Natural killer cell (primary cell): ENCODE results near the gene GRM8. TPM values are rescaled to one million over a fixed set of nuclear protein-coding genes. Genes with fewer than 3 reads are reported as not detected.

ENCODE experiments used
- ATAC-seq, 3 donors: fragments of 150-1000 bp in 2 of 3; fragments of 200-7000 bp in 1 of 3; cut with Tn5 transposase; 1 replicate in 1 of 3; 2 replicates in 2 of 3; pipeline ENCODE4 v1.10.0; 2021; ENCODE audit warnings: mild to moderate bottlenecking in 2 of 3, moderate library complexity in 2 of 3
- DNase-seq, 2 donors: peaks; one replicate each; pipeline versions ENCODE4 v3.0.0 to v3.0.0-alpha.2; 2013 to 2021; ENCODE audit warnings: mixed read lengths in 1 of 2
- H3K27ac ChIP-seq: one replicate; pipeline ENCODE4 v1.5.1; 2013; ENCODE audit warnings: mild to moderate bottlenecking, low read length
- H3K27me3 ChIP-seq: one replicate; pipeline ENCODE4 v1.6.1; 2013; ENCODE audit warnings: low read length; ENCODE audit not compliant: control insufficient read depth, insufficient read depth
- H3K36me3 ChIP-seq: one replicate; pipeline ENCODE4 v1.6.1; 2013; ENCODE audit warnings: low read length; ENCODE audit not compliant: control insufficient read depth, insufficient read depth
- H3K4me1 ChIP-seq: one replicate; pipeline ENCODE4 v1.6.1; 2013; ENCODE audit warnings: low read length; ENCODE audit not compliant: control insufficient read depth, insufficient read depth
- H3K4me3 ChIP-seq: one replicate; pipeline ENCODE4 v1.5.1; 2013; ENCODE audit warnings: low read length
- H3K9me3 ChIP-seq: one replicate; pipeline ENCODE4 v1.6.1; 2013; ENCODE audit warnings: low read length; ENCODE audit not compliant: control insufficient read depth, insufficient read depth
- H3K27ac Mint-ChIP-seq, 2 donors: one replicate each; pipeline ENCODE4 v1.8.0; 2022; ENCODE audit warnings: mild to moderate bottlenecking in 2 of 2, mixed read lengths in 2 of 2, moderate library complexity in 1 of 2
- H3K27me3 Mint-ChIP-seq, 2 donors: one replicate each; pipeline ENCODE4 v1.8.0; 2022; ENCODE audit warnings: low read depth in 2 of 2, mixed read lengths in 2 of 2
- H3K36me3 Mint-ChIP-seq: one replicate; pipeline ENCODE4 v1.8.0; 2022; ENCODE audit warnings: mixed read lengths
- H3K4me1 Mint-ChIP-seq, 2 donors: one replicate each; pipeline ENCODE4 v1.8.0; 2022; ENCODE audit warnings: mixed read lengths in 2 of 2
- H3K4me3 Mint-ChIP-seq: one replicate; pipeline ENCODE4 v1.8.0; 2022; ENCODE audit warnings: mild to moderate bottlenecking, moderate library complexity, mixed read lengths
- H3K9me3 Mint-ChIP-seq, 2 donors: one replicate each; pipeline ENCODE4 v1.8.0; 2022; ENCODE audit warnings: mixed read lengths in 2 of 2
- WGBS: methylation state at CpG from one replicate; pipeline ENCODE4 v1.1.7; 2013; ENCODE audit warnings: missing lambda C conversion rate; ENCODE audit not compliant: insufficient coverage; 5-methylcytosine and 5-hydroxymethylcytosine counted together
- intact Hi-C: fragments of 100-400 bp; cut with micrococcal nuclease; formaldehyde crosslinking; loops from one replicate; pipeline ENCODE4 v1.14.2; 2022
- total RNA-seq, 4 donors: library from RNA; stranded (reverse); fragments of 120-200 nt in 1 of 4; gene quantifications; one replicate each; pipeline versions ENCODE4 v1.2.3 to v1.2.4, GENCODE V29; 2013 to 2022
- TF ChIP-seq, protein P1 (sequence below): fragments of 200-600 bp; IDR thresholded peaks from one replicate; pipeline ENCODE4 v1.8.0; 2022; ENCODE audit warnings: antibody characterized with exemption

GRM8 gene
- total RNA-seq, 3 donors from 2014 or later (not counting 1 experiment from before 2014, with no cell fraction given) = not detected

DNA sequence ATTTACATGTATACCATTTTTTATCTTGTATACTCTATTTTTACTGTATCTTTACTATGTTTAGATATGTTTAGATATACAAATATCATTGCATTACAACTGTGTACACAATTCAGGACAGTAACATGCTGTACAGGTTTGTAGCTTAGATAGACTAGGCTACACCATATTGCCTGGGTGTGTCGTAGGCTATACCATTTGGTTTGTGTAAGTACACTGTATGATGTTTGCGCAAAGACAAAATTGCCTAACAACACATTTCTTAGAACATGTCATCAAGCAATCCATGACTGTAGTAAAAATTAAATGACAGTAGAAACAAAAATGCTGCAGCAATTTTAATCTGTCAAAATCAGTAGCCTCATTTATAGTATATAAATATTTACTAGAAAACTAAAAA lies 812.2 kb downstream of the GRM8 start:
- Histone ChIP-seq H3K27me3 (no peaks in the 10 kb centered on the region), H3K9me3 (peaks cover 5% of the 10 kb centered on the region), H3K4me3 (no peak overlapping the region), H3K4me1 (no peaks in the 10 kb centered on the region), H3K27ac (no peak overlapping the region), H3K36me3 (no peaks in the 10 kb centered on the region)
- peaks cover 5 to 9% of the 10 kb centered on the region in 2 donors for H3K9me3 Mint-ChIP-seq
- no peaks in the 10 kb centered on the region for H3K27me3 Mint-ChIP-seq
- H3K27ac Mint-ChIP-seq = no peak overlapping the region
- H3K4me1 Mint-ChIP-seq = no peaks in the 10 kb centered on the region
- H3K36me3 Mint-ChIP-seq = no peaks in the 10 kb centered on the region
- 100% methylated on average over 1 of the region's 2 CpGs for WGBS
- intact Hi-C loops = no loop called here
- TF ChIP-seq, protein P1, sequence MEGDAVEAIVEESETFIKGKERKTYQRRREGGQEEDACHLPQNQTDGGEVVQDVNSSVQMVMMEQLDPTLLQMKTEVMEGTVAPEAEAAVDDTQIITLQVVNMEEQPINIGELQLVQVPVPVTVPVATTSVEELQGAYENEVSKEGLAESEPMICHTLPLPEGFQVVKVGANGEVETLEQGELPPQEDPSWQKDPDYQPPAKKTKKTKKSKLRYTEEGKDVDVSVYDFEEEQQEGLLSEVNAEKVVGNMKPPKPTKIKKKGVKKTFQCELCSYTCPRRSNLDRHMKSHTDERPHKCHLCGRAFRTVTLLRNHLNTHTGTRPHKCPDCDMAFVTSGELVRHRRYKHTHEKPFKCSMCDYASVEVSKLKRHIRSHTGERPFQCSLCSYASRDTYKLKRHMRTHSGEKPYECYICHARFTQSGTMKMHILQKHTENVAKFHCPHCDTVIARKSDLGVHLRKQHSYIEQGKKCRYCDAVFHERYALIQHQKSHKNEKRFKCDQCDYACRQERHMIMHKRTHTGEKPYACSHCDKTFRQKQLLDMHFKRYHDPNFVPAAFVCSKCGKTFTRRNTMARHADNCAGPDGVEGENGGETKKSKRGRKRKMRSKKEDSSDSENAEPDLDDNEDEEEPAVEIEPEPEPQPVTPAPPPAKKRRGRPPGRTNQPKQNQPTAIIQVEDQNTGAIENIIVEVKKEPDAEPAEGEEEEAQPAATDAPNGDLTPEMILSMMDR = no peak
- DNase-seq (no peak), ATAC-seq (no peak)
- H3K4me3 Mint-ChIP-seq = no peak overlapping the region

DNA sequence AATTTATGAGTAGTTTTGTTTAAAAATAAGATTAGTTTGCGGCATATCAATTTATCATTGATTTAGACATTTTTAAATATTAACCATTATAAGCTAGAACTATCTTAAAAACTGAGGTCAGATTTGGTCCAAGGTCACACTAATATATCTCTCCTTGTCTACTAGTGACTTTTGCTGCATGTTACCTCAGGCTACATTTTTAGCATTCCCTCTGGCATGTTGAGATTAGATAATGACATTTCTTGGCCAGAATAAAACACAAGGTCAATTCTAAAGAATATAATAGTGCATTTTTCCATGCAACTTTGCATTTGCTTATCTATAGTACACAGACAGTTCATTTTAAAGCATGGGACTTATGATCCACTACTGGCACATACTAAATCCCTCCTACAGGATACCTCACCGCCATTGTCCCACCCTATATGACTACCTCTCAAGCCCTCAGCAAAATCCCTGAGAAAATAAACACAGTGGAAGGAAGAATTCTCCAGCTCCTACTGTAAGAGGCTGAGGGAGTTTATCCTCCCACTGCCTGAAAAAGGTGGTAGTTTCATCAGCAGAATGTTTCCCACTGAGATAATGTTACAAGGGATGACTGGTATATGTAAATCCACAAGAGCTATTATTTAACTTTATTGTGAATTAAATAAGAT lies 816.4 kb downstream of the GRM8 start:
- Histone ChIP-seq H3K27ac (no peak overlapping the region), H3K4me3 (no peak overlapping the region), H3K36me3 (no peaks in the 10 kb centered on the region), H3K4me1 (no peaks in the 10 kb centered on the region), H3K9me3 (no peaks in the 10 kb centered on the region), H3K27me3 (no peaks in the 10 kb centered on the region)
- Mint-ChIP-seq H3K4me1 (no peaks in the 10 kb centered on the region), H3K27me3 (no peaks in the 10 kb centered on the region), H3K4me3 (no peak overlapping the region), H3K27ac (no peak overlapping the region), H3K9me3 (peaks cover 5 to 11% of the 10 kb centered on the region in 2 donors), H3K36me3 (no peaks in the 10 kb centered on the region)
- DNase-seq = no peak
- intact Hi-C loops = no loop called here
- ATAC-seq = no peak
- TF ChIP-seq, protein P1 = no peak
- WGBS = 38% methylated on average over 1 of the region's 2 CpGs

DNA sequence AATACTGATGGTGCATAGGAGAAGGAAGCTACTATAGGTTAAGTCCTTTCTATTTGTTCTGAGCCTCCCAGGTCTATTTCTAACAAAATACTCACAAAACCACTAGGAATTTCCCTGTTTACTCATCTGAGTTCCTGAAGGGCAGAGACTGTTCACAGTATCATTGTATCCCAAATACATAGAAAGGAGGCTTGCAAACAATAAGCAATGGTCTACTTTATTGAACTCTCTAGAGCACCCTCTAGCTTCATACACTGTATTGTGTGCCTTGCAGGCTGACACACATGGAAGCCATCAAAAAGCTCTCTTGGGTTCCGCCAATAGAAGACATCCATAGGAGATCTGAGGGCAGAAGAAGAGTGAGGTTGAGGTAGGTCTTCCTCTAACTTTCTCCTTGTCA lies 826.1 kb downstream of the GRM8 start:
- DNase-seq (no peak), ATAC-seq (no peak)
- TF ChIP-seq, protein P1 = no peak
- WGBS = no CpG with 5 or more reads among the region's 1 CpG
- H3K36me3 ChIP-seq = no peaks in the 10 kb centered on the region
- no peaks in the 10 kb centered on the region for H3K9me3 ChIP-seq
- Mint-ChIP-seq H3K4me1 (no peaks in the 10 kb centered on the region), H3K36me3 (peaks cover 7% of the 10 kb centered on the region), H3K27me3 (no peaks in the 10 kb centered on the region), H3K4me3 (no peak overlapping the region), H3K27ac (no peak overlapping the region), H3K9me3 (peaks cover 8 to 16% of the 10 kb centered on the region in 2 donors)
- H3K27me3 ChIP-seq = no peaks in the 10 kb centered on the region
- no peaks in the 10 kb centered on the region for H3K4me1 ChIP-seq
- H3K4me3 ChIP-seq = no peak overlapping the region
- no peak overlapping the region for H3K27ac ChIP-seq
- intact Hi-C loops = no loop called here

DNA sequence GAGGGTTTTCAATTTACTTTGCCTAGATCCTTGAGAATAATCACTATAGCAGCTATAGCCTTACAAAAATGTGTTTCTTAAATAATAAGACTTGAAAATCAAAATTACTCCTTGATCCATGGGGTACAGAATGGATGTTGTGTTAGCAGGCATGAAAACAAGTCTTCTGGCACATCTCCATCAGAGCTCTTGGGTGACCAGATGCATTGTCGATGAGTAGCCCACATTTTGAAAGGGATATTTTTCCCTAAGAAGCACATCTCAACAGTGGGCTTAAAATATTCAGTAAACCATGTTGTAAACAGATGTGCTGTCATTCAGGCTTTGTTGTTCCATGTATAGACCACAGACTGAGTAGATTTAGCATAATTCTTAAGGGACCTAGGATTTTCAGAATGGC lies 827.8 kb downstream of the GRM8 start:
- Mint-ChIP-seq H3K36me3 (peaks cover 7% of the 10 kb centered on the region), H3K4me1 (no peaks in the 10 kb centered on the region), H3K4me3 (no peak overlapping the region), H3K9me3 (peaks cover 9 to 19% of the 10 kb centered on the region in 2 donors), H3K27me3 (no peaks in the 10 kb centered on the region), H3K27ac (no peak overlapping the region)
- Histone ChIP-seq H3K9me3 (no peaks in the 10 kb centered on the region), H3K4me1 (no peaks in the 10 kb centered on the region), H3K4me3 (no peak overlapping the region), H3K27ac (no peak overlapping the region), H3K36me3 (no peaks in the 10 kb centered on the region), H3K27me3 (no peaks in the 10 kb centered on the region)
- no peak for ATAC-seq
- TF ChIP-seq, protein P1 = no peak
- WGBS = 70% methylated on average over 1 of the region's 1 CpG
- no peak for DNase-seq
- intact Hi-C loops = no loop called here
